Measurements from ENCODE around the gene TGM3. TPM values are rescaled to one million over a fixed set of nuclear protein-coding genes. Genes with fewer than 3 reads are reported as not detected.

Gene TGM3
- total RNA-seq = not detected in 2 replicates

GRCh38 chr20:2295886-2296515, at the start of gene TGM3:
TGM3 (plus strand) TSS chr20:2296001; CDS start chr20:2296064, 63 bp downstream.
- Mint-ChIP-seq H3K9me3 (no peaks in the 10 kb centered on the region), H3K27ac (no peak within 1 kb of the TSS), H3K4me3 (ENCODE audit: low read depth) (no peak within 1 kb of the TSS), H3K4me1 (ENCODE audit: low read depth) (peaks cover 2% of the 10 kb centered on the region), H3K36me3 (ENCODE audit: low read depth) (no peaks in the 10 kb centered on the region), H3K27me3 (ENCODE audit: low read depth) (peaks cover 2% of the 10 kb centered on the region)
- intact Hi-C loops (cut with micrococcal nuclease) = no loop called here
- no peak for DNase-seq (ENCODE audit: low spot score)

GRCh38 chr20:2246069-2246491, 49.7 kb upstream of the TGM3 start:
- Mint-ChIP-seq H3K27ac (no peak overlapping the region), H3K9me3 (no peaks in the 10 kb centered on the region), H3K4me3 (ENCODE audit: low read depth) (no peak overlapping the region), H3K36me3 (ENCODE audit: low read depth) (no peaks in the 10 kb centered on the region), H3K4me1 (ENCODE audit: low read depth) (no peaks in the 10 kb centered on the region), H3K27me3 (ENCODE audit: low read depth) (peaks cover 12% of the 10 kb centered on the region)
- intact Hi-C loops (cut with micrococcal nuclease) = no loop called here
- no peak for DNase-seq (ENCODE audit: low spot score)

- H3K4me3 Mint-ChIP-seq (ENCODE audit: low read depth) = no peak overlapping the region
- no peak overlapping the region for H3K27ac Mint-ChIP-seq
- peaks cover 11% of the 10 kb centered on the region for H3K27me3 Mint-ChIP-seq (ENCODE audit: low read depth)
- no peaks in the 10 kb centered on the region for H3K36me3 Mint-ChIP-seq (ENCODE audit: low read depth)
- no peaks in the 10 kb centered on the region for H3K9me3 Mint-ChIP-seq
- DNase-seq (ENCODE audit: low spot score) = no peak
- intact Hi-C loops (cut with micrococcal nuclease) = no loop called here
- no peaks in the 10 kb centered on the region for H3K4me1 Mint-ChIP-seq (ENCODE audit: low read depth)
Observed at GRCh38 chr20:2248837-2249236, 47.0 kb upstream of the TGM3 start.

- intact Hi-C loops (cut with micrococcal nuclease) = no loop called here
- no peak overlapping the region for H3K27ac Mint-ChIP-seq
- H3K9me3 Mint-ChIP-seq = no peaks in the 10 kb centered on the region
- H3K27me3 Mint-ChIP-seq (ENCODE audit: low read depth) = peaks cover 11% of the 10 kb centered on the region
- no peak for DNase-seq (ENCODE audit: low spot score)
- H3K4me1 Mint-ChIP-seq (ENCODE audit: low read depth) = no peaks in the 10 kb centered on the region
- no peaks in the 10 kb centered on the region for H3K36me3 Mint-ChIP-seq (ENCODE audit: low read depth)
- H3K4me3 Mint-ChIP-seq (ENCODE audit: low read depth) = no peak overlapping the region
Observed at GRCh38 chr20:2249935-2250334, 45.9 kb upstream of the TGM3 start.

- Mint-ChIP-seq H3K36me3 (ENCODE audit: low read depth) (no peaks in the 10 kb centered on the region), H3K9me3 (no peaks in the 10 kb centered on the region), H3K4me3 (ENCODE audit: low read depth) (no peak overlapping the region), H3K4me1 (ENCODE audit: low read depth) (peaks cover 6% of the 10 kb centered on the region), H3K27me3 (ENCODE audit: low read depth) (peaks cover 11% of the 10 kb centered on the region), H3K27ac (no peak overlapping the region)
- no peak for DNase-seq (ENCODE audit: low spot score)
- intact Hi-C loops (cut with micrococcal nuclease) = no loop called here
Observed at GRCh38 chr20:2252419-2252997, 43.3 kb upstream of the TGM3 start.

GRCh38 chr20:2253256-2253655, 42.5 kb upstream of the TGM3 start:
- peaks cover 6% of the 10 kb centered on the region for H3K4me1 Mint-ChIP-seq (ENCODE audit: low read depth)
- H3K27ac Mint-ChIP-seq = no peak overlapping the region
- H3K4me3 Mint-ChIP-seq (ENCODE audit: low read depth) = no peak overlapping the region
- peaks cover 9% of the 10 kb centered on the region for H3K27me3 Mint-ChIP-seq (ENCODE audit: low read depth)
- no peaks in the 10 kb centered on the region for H3K36me3 Mint-ChIP-seq (ENCODE audit: low read depth)
- DNase-seq (ENCODE audit: low spot score) = no peak
- intact Hi-C loops (cut with micrococcal nuclease) = no loop called here
- no peaks in the 10 kb centered on the region for H3K9me3 Mint-ChIP-seq

GRCh38 chr20:2254333-2254732, 41.5 kb upstream of the TGM3 start:
- no peak overlapping the region for H3K4me3 Mint-ChIP-seq (ENCODE audit: low read depth)
- no peak for DNase-seq (ENCODE audit: low spot score)
- peaks cover 6% of the 10 kb centered on the region for H3K27me3 Mint-ChIP-seq (ENCODE audit: low read depth)
- no peaks in the 10 kb centered on the region for H3K9me3 Mint-ChIP-seq
- peaks cover 6% of the 10 kb centered on the region for H3K4me1 Mint-ChIP-seq (ENCODE audit: low read depth)
- no peaks in the 10 kb centered on the region for H3K36me3 Mint-ChIP-seq (ENCODE audit: low read depth)
- H3K27ac Mint-ChIP-seq = no peak overlapping the region
- intact Hi-C loops (cut with micrococcal nuclease) = no loop called here

GRCh38 chr20:2255926-2256531, 39.8 kb upstream of the TGM3 start:
- no peaks in the 10 kb centered on the region for H3K36me3 Mint-ChIP-seq (ENCODE audit: low read depth)
- no peaks in the 10 kb centered on the region for H3K9me3 Mint-ChIP-seq
- intact Hi-C loops (cut with micrococcal nuclease) = no loop called here
- H3K27ac Mint-ChIP-seq = no peak overlapping the region
- no peak for DNase-seq (ENCODE audit: low spot score)
- peaks cover 6% of the 10 kb centered on the region for H3K4me1 Mint-ChIP-seq (ENCODE audit: low read depth)
- peaks cover 4% of the 10 kb centered on the region for H3K27me3 Mint-ChIP-seq (ENCODE audit: low read depth)
- no peak overlapping the region for H3K4me3 Mint-ChIP-seq (ENCODE audit: low read depth)

GRCh38 chr20:2259731-2260130, 36.1 kb upstream of the TGM3 start:
- no peak overlapping the region for H3K4me3 Mint-ChIP-seq (ENCODE audit: low read depth)
- H3K36me3 Mint-ChIP-seq (ENCODE audit: low read depth) = no peaks in the 10 kb centered on the region
- no peaks in the 10 kb centered on the region for H3K27me3 Mint-ChIP-seq (ENCODE audit: low read depth)
- intact Hi-C loops (cut with micrococcal nuclease) = no loop called here
- peaks cover 6% of the 10 kb centered on the region for H3K4me1 Mint-ChIP-seq (ENCODE audit: low read depth)
- DNase-seq (ENCODE audit: low spot score) = no peak
- no peak overlapping the region for H3K27ac Mint-ChIP-seq
- H3K9me3 Mint-ChIP-seq = no peaks in the 10 kb centered on the region

- DNase-seq (ENCODE audit: low spot score) = no peak
- H3K27me3 Mint-ChIP-seq (ENCODE audit: low read depth) = no peaks in the 10 kb centered on the region
- no peak overlapping the region for H3K4me3 Mint-ChIP-seq (ENCODE audit: low read depth)
- no peak overlapping the region for H3K27ac Mint-ChIP-seq
- peaks cover 6% of the 10 kb centered on the region for H3K4me1 Mint-ChIP-seq (ENCODE audit: low read depth)
- intact Hi-C loops (cut with micrococcal nuclease) = no loop called here
- no peaks in the 10 kb centered on the region for H3K9me3 Mint-ChIP-seq
- no peaks in the 10 kb centered on the region for H3K36me3 Mint-ChIP-seq (ENCODE audit: low read depth)
Observed at GRCh38 chr20:2260250-2260649, 35.6 kb upstream of the TGM3 start.

- intact Hi-C loops (cut with micrococcal nuclease) = no loop called here
- no peaks in the 10 kb centered on the region for H3K9me3 Mint-ChIP-seq
- no peak for DNase-seq (ENCODE audit: low spot score)
- no peak overlapping the region for H3K4me3 Mint-ChIP-seq (ENCODE audit: low read depth)
- no peaks in the 10 kb centered on the region for H3K36me3 Mint-ChIP-seq (ENCODE audit: low read depth)
- no peak overlapping the region for H3K27ac Mint-ChIP-seq
- H3K27me3 Mint-ChIP-seq (ENCODE audit: low read depth) = no peaks in the 10 kb centered on the region
- no peaks in the 10 kb centered on the region for H3K4me1 Mint-ChIP-seq (ENCODE audit: low read depth)
Observed at GRCh38 chr20:2261046-2261485, 34.7 kb upstream of the TGM3 start.

GRCh38 chr20:2261629-2262028, 34.2 kb upstream of the TGM3 start:
- Mint-ChIP-seq H3K4me3 (ENCODE audit: low read depth) (no peak overlapping the region), H3K27ac (no peak overlapping the region), H3K9me3 (no peaks in the 10 kb centered on the region), H3K36me3 (ENCODE audit: low read depth) (no peaks in the 10 kb centered on the region), H3K27me3 (ENCODE audit: low read depth) (no peaks in the 10 kb centered on the region), H3K4me1 (ENCODE audit: low read depth) (no peaks in the 10 kb centered on the region)
- no peak for DNase-seq (ENCODE audit: low spot score)
- intact Hi-C loops (cut with micrococcal nuclease) = no loop called here

GRCh38 chr20:2264118-2264517, 31.7 kb upstream of the TGM3 start:
- intact Hi-C loops (cut with micrococcal nuclease) = no loop called here
- no peak overlapping the region for H3K27ac Mint-ChIP-seq
- no peak for DNase-seq (ENCODE audit: low spot score)
- no peak overlapping the region for H3K4me3 Mint-ChIP-seq (ENCODE audit: low read depth)
- no peaks in the 10 kb centered on the region for H3K36me3 Mint-ChIP-seq (ENCODE audit: low read depth)
- H3K9me3 Mint-ChIP-seq = no peaks in the 10 kb centered on the region
- no peaks in the 10 kb centered on the region for H3K4me1 Mint-ChIP-seq (ENCODE audit: low read depth)
- H3K27me3 Mint-ChIP-seq (ENCODE audit: low read depth) = peaks cover 10% of the 10 kb centered on the region

Data from activated T-helper 2 cell treated with anti-CD3 and anti-CD28 coated beads, Interferon-gamma antibody, Interleukin-2, Interleukin-4, amounts not matched to agents 10 μg/mL and 5 μg/mL and 100 μg/mL, durations not matched to agents 14 hours and 24 hours and 36 hours (primary cell).